Measurements from ENCODE around the gene MSRB3. TPM values are rescaled to one million over a fixed set of nuclear protein-coding genes. Genes with fewer than 3 reads are reported as not detected.

Gene MSRB3
- total and polyA plus RNA-seq, 8 donors = 10.7 to 142 (median 27.8) TPM

DNA sequence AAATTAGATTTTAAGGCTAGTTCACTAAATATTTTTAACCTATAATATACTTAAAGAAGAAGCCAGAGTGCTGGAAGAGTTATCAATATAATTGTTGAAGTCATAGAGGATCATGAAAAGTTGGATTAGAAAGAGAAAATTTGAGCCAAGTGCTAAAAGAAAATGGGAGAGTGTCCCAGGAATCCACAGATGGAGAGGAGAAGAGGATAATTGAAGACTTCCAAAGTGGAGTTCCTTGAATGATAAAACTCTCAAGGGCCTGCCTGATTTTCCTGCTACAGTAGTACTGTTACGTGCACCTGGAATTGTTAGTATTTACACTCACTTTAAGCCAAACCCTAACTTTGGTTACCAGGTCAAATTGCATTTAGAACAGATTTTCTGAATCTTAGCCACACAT, 113.2 kb downstream of the MSRB3 start:
- Histone ChIP-seq H3K36me3 (no peaks in the 10 kb centered on the region), H3K9me3 (peaks cover 0 to 12% (median 7%) of the 10 kb centered on the region in 4 donors), H3K4me3 (no peak overlapping the region), H3K27ac (no peak overlapping the region), H3K27me3 (no peaks in the 10 kb centered on the region), H3K4me1 (peaks cover 0 to 10% (median 0%) of the 10 kb centered on the region in 4 donors)
- intact Hi-C loops (cut with DNase I; ENCODE audit: low total_unique reads) = no loop called here
- DNase-seq = no peak
- no peak for TF ChIP-seq EP300 (IDR thresholded peaks at IDR 0.05)
- no peak for TF ChIP-seq POLR2AphosphoS5 (IDR thresholded peaks at IDR 0.05)
- TF ChIP-seq, protein P1, sequence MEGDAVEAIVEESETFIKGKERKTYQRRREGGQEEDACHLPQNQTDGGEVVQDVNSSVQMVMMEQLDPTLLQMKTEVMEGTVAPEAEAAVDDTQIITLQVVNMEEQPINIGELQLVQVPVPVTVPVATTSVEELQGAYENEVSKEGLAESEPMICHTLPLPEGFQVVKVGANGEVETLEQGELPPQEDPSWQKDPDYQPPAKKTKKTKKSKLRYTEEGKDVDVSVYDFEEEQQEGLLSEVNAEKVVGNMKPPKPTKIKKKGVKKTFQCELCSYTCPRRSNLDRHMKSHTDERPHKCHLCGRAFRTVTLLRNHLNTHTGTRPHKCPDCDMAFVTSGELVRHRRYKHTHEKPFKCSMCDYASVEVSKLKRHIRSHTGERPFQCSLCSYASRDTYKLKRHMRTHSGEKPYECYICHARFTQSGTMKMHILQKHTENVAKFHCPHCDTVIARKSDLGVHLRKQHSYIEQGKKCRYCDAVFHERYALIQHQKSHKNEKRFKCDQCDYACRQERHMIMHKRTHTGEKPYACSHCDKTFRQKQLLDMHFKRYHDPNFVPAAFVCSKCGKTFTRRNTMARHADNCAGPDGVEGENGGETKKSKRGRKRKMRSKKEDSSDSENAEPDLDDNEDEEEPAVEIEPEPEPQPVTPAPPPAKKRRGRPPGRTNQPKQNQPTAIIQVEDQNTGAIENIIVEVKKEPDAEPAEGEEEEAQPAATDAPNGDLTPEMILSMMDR (IDR thresholded peaks at IDR 0.05) = no peak
- no peak for TF ChIP-seq POLR2A (IDR thresholded peaks at IDR 0.05)
- WGBS, 5 donors = 86 to 96% (median 94%) methylated on average over 1 of the region's 1 CpG

DNA sequence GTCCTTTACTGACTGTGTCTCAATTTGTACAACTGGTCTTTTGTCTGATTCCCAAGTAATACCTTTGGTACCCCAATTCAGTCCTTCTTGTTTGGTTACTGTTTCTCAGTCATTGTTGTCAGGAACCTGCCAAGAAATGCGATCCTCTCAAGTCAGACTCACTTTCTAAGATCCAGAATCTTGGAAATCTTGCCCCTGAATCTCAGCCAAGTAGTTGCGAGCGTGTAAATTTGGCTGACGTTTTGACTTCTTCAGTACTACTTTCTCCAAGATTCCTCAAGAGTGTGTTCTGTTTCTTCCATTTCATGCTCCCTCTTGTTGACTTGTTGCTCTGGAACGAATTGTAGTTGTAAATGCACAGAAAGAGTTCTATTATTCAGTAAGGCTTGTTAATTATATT, 114.0 kb downstream of the MSRB3 start:
- TF ChIP-seq EP300 (IDR thresholded peaks at IDR 0.05) (no peak), POLR2AphosphoS5 (IDR thresholded peaks at IDR 0.05) (no peak), POLR2A (IDR thresholded peaks at IDR 0.05) (no peak)
- TF ChIP-seq, protein P1 (IDR thresholded peaks at IDR 0.05) = no peak
- Histone ChIP-seq H3K4me1 (peaks cover 0 to 10% (median 0%) of the 10 kb centered on the region in 4 donors), H3K27ac (no peak overlapping the region), H3K27me3 (no peaks in the 10 kb centered on the region), H3K9me3 (peaks cover 0 to 12% (median 7%) of the 10 kb centered on the region in 4 donors), H3K4me3 (no peak overlapping the region), H3K36me3 (no peaks in the 10 kb centered on the region)
- peak in 1 of 2 donors; percentile 12 for DNase-seq
- intact Hi-C loops (cut with DNase I; ENCODE audit: low total_unique reads) = no loop called here
- WGBS, 5 donors = 56 to 73% (median 69%) methylated on average over 5 of the region's 5 CpGs

DNA sequence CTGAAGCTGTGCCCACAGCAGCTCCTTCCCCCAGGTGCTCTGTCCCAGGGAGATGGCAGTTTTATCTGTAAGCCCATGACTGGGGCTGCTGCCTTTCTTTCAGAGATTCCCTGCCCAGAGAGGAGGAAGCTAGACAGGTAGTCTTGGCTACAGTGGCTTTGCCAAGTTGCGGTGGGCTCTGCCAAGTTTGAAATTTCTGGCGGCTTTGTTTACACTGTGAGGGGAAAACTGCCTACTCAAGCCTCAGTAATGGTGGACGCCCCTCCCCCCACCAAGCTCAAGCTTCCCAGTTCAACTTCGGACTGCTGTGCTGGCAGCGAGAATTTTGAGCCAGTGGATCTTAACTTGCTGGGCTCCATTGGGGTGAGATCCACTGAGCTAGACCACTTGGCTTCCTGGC, 124.7 kb downstream of the MSRB3 start:
- no peak for DNase-seq
- H3K27ac ChIP-seq = no peak overlapping the region
- H3K4me3 ChIP-seq = no peak overlapping the region
- intact Hi-C loops (cut with DNase I; ENCODE audit: low total_unique reads) = no loop called here
- TF ChIP-seq, protein P1 (IDR thresholded peaks at IDR 0.05) = no peak
- no peak for TF ChIP-seq POLR2A (IDR thresholded peaks at IDR 0.05)
- no peak for TF ChIP-seq POLR2AphosphoS5 (IDR thresholded peaks at IDR 0.05)
- no peak for TF ChIP-seq EP300 (IDR thresholded peaks at IDR 0.05)
- 72 to 92% (median 85%) methylated on average over 5 of the region's 5 CpGs for WGBS, 5 donors
- H3K4me1 ChIP-seq = no peaks in the 10 kb centered on the region
- H3K27me3 ChIP-seq = no peaks in the 10 kb centered on the region
- peaks cover 0 to 18% (median 10%) of the 10 kb centered on the region in 4 donors for H3K9me3 ChIP-seq
- peaks cover 0 to 5% (median 0%) of the 10 kb centered on the region in 4 donors for H3K36me3 ChIP-seq

- DNase-seq = no peak
- Histone ChIP-seq H3K36me3 (peaks cover 0 to 5% (median 0%) of the 10 kb centered on the region in 4 donors), H3K9me3 (peaks cover 0 to 6% (median 5%) of the 10 kb centered on the region in 4 donors), H3K4me1 (peaks cover 0 to 11% (median 5%) of the 10 kb centered on the region in 4 donors), H3K4me3 (no peak overlapping the region), H3K27ac (no peak overlapping the region), H3K27me3 (no peaks in the 10 kb centered on the region)
- TF ChIP-seq POLR2AphosphoS5 (IDR thresholded peaks at IDR 0.05) (no peak), EP300 (IDR thresholded peaks at IDR 0.05) (no peak), POLR2A (IDR thresholded peaks at IDR 0.05) (no peak)
- TF ChIP-seq, protein P1 (IDR thresholded peaks at IDR 0.05) = no peak
- intact Hi-C loops (cut with DNase I; ENCODE audit: low total_unique reads) = no loop called here
- WGBS, 5 donors = 82 to 88% (median 87%) methylated on average over 4 of the region's 4 CpGs
These were observed 129.1 kb downstream of the MSRB3 start for GRCh38 chr12:65407388-65408149.
